ENCODE data around the gene GRWD1.

GRWD1 gene

DNA sequence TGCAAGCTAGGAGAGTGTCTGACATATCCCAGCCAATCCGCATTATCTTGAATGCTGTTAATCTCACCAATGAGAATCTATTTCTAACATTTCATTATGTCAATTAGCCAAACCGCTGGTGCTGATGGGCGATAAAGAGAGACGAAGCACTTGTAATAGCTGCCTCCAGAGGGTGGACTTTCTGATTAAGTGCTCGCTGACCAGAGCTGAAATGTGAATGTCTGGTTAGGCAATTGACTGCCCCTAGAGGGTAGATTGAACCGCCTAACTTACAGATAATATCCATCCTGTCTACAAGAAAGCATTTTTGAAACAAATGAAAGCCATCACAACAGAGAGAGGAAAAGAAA is 552 bp upstream of the GRWD1 start:
- POLR2A ChIA-PET = no interaction called here
- TF ChIP-seq, protein P1, sequence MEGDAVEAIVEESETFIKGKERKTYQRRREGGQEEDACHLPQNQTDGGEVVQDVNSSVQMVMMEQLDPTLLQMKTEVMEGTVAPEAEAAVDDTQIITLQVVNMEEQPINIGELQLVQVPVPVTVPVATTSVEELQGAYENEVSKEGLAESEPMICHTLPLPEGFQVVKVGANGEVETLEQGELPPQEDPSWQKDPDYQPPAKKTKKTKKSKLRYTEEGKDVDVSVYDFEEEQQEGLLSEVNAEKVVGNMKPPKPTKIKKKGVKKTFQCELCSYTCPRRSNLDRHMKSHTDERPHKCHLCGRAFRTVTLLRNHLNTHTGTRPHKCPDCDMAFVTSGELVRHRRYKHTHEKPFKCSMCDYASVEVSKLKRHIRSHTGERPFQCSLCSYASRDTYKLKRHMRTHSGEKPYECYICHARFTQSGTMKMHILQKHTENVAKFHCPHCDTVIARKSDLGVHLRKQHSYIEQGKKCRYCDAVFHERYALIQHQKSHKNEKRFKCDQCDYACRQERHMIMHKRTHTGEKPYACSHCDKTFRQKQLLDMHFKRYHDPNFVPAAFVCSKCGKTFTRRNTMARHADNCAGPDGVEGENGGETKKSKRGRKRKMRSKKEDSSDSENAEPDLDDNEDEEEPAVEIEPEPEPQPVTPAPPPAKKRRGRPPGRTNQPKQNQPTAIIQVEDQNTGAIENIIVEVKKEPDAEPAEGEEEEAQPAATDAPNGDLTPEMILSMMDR (IDR thresholded peaks at IDR 0.05; ENCODE audit: control extremely low read depth, extremely low read depth, low read depth, missing control alignments) = peak; percentile 12
- peak; percentile 57 for DNase-seq (ENCODE audit: extremely low spot score)
- CTCF ChIA-PET = interaction anchor here (1.2 to 1.6 kb wide), 4 partner anchors 14 to 139 kb away, joined by 3 to 4 read pairs (median 3); no protein-coding TSS in a partner anchor

DNA sequence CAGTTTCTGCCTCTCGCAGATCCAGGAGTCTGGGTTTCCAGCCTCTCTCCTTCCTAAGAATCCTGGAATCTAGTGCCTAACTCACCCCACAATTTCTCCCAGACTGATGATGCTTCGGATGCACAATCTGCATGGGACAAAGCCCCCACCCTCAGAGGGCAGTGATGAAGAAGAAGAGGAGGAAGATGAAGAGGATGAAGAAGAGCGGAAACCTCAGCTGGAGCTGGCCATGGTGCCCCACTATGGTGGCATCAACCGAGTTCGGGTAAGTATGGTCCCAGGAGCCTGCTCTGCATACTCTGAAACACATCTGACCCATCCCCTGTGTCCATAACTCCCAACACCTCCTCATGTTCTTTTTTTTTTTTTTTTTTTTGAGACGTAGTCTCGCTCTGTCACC is 796 bp downstream of the GRWD1 start:
- ChIA-PET POLR2A (no interaction called here), CTCF (interaction anchor here (1.3 to 1.6 kb wide), 2 partner anchors 113 to 138 kb away, joined by 3 to 4 read pairs; no protein-coding TSS in a partner anchor)
- no peak for DNase-seq (ENCODE audit: extremely low spot score)
- TF ChIP-seq, protein P1 (IDR thresholded peaks at IDR 0.05; ENCODE audit: control extremely low read depth, extremely low read depth, low read depth, missing control alignments) = no peak

DNA sequence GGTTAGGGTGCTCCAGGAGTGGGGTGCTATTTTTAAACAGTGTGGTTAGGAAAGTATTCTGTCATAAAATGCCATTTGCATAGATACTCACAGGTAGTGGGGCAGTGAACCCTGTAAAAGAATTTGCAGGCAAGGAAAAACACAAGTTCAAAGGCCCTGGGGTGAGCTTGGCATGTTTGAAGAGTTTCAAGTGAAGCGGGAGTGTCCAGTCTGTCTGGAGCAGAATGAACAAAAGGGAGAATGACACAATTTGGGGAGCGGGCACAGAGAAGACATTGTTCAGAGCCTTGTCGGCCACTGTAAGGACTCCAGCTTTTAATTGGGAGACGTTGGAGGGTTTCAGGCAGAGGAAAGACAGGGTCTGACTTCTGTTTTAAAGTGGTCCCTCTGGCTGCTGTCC is 2.8 kb downstream of the GRWD1 start:
- no peak for DNase-seq (ENCODE audit: extremely low spot score)
- TF ChIP-seq, protein P1 (IDR thresholded peaks at IDR 0.05; ENCODE audit: control extremely low read depth, extremely low read depth, low read depth, missing control alignments) = no peak
- POLR2A ChIA-PET = no interaction called here
- CTCF ChIA-PET = interaction anchor here (1.1 to 1.5 kb wide), 2 partner anchors 41 to 394 kb away, joined by 3 to 5 read pairs; no protein-coding TSS in a partner anchor

DNA sequence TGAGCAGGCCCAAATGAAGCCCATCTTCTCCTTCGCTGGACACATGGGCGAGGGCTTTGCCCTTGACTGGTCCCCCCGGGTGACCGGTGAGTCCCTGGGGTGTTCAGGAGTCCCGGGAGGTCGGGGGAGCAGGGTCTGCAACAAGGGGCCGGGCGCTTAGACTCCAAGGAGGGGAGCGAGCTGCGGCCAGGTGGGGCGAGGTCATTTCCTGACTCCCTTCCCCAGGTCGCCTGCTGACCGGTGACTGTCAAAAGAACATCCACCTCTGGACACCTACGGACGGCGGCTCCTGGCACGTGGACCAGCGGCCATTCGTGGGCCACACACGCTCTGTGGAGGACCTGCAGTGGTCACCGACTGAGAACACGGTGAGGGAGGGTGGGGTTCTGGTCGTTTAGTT is 4.7 kb downstream of the GRWD1 start:
- DNase-seq (ENCODE audit: extremely low spot score) = no peak
- TF ChIP-seq, protein P1 (IDR thresholded peaks at IDR 0.05; ENCODE audit: control extremely low read depth, extremely low read depth, low read depth, missing control alignments) = no peak
- ChIA-PET POLR2A (no interaction called here), CTCF (no interaction called here)

DNA sequence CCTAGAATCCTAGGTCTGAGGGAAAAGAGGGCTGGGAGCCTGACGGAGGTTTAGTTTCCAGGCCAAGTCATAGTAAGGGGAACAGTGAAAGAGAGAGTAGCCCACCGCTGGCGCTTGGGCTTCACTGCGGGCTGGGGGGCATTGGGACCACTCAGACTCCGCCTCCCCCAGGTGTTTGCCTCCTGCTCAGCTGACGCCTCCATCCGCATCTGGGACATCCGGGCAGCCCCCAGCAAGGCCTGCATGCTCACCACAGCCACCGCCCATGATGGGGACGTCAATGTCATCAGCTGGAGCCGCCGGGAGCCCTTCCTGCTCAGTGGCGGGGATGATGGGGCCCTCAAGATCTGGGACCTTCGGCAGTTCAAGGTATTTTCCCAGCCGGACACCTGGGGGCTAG is 5.1 kb downstream of the GRWD1 start:
- TF ChIP-seq, protein P1 (IDR thresholded peaks at IDR 0.05; ENCODE audit: control extremely low read depth, extremely low read depth, low read depth, missing control alignments) = no peak
- POLR2A ChIA-PET = no interaction called here
- no peak for DNase-seq (ENCODE audit: extremely low spot score)
- CTCF ChIA-PET = interaction anchor here (0.9 kb wide), 2 partner anchors 12 to 39 kb away, joined by 3 read pairs; no protein-coding TSS in a partner anchor

GRCh38 chr19:48451624-48452023 is 5.8 kb downstream of the GRWD1 start:
- POLR2A ChIA-PET = no interaction called here
- TF ChIP-seq, protein P1 (IDR thresholded peaks at IDR 0.05; ENCODE audit: control extremely low read depth, extremely low read depth, low read depth, missing control alignments) = no peak
- CTCF ChIA-PET = interaction anchor here (0.9 kb wide), 2 partner anchors 11 to 38 kb away, joined by 3 read pairs; no protein-coding TSS in a partner anchor

More at GRCh38 chr19:48451624-48452023, 5.8 kb downstream of the GRWD1 start:
- no peak for DNase-seq (ENCODE audit: extremely low spot score)

Data from GM10248 (cell line).